ENCODE measurements around the gene FGF14. TPM values are rescaled to one million over a fixed set of nuclear protein-coding genes. Genes with fewer than 3 reads are reported as not detected.

FGF14 gene
- total RNA-seq, 1 experiment from 2014 or later, result not detected

- no peak for DNase-seq (ENCODE audit: low spot score)
These were observed 609.7 kb downstream of the FGF14 start for GRCh38 chr13:101792189-101792588.

DNA sequence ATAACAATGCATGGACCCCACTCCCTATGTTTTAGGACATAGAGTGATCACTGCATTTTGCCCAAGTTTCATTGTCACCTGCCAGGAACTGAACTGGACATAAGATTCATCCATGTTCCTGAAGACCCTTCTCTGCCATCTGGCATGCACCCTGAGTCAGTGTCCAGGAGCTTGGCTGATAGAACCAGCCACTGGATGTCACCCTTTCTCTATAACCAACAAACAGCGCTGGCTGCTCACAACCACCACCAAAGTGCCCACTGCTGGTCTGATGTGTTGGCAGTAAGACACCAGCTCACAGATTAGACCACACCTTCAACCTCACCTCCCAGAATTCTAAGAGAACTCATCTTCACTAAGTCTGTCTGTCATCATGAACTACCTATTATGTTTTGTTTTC lies 616.0 kb downstream of the FGF14 start:
- peak; percentile 66 for DNase-seq (ENCODE audit: low spot score)

GRCh38 chr13:101784313-101784712 lies 617.5 kb downstream of the FGF14 start:
- DNase-seq (ENCODE audit: low spot score), result no peak

DNA sequence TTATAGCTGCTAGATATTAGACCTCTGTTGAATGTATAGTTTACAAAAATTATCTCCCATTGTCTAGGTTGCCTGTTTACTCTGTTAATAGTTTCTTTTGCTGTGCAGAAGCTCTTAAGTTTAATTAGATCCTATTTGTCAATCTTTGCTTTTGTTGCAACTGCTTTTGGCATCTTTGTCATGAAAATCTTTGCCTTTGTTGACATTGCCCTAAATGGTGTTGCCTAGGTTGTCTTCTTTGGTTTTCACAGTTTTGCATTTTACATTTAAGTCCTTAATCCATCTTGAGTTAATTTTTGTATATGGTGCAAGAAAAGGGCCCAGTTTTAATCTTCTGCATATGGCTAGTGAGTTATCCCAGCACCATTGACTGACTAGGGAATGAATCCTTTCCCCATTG lies 618.3 kb downstream of the FGF14 start:
- DNase-seq (ENCODE audit: low spot score), result no peak

DNA sequence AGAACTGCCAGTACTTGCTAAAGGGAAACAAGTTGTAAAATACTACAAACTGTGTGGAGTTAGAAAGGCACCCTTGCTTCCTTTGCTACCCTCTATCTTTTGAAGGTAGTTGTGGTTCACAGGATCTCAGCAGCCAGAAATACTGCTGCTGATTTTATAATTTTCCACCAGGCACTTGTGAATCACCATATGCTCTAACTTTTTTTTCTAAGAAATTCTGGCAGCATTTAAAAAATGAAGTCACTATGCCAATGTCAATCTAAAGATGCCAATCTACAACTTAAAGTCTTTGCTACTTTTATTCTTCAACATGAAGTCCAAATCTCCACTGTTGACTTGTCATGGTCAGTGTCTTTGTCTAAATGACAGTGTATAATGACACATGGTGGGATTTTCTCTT lies 621.6 kb downstream of the FGF14 start:
- DNase-seq (ENCODE audit: low spot score), result no peak

DNA sequence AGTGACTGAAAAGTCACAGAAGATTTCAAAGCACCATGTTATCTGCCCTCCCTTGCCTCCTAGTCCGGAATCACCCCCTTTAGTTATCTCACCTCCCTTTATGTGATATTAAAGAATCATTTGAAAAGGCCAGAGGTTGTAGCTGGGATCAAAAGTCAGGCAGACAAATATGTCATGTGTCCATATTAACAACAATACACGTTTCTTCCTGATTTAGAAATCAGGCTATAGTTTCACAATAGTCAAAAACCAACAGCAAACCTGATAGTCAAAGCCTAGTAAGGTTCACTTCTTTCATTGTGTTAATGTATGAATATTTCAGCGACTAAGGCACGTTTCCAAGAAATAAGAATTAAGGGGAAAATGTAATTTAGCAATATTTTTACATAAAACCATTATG lies 622.7 kb downstream of the FGF14 start:
- no peak for DNase-seq (ENCODE audit: low spot score)

- no peak for DNase-seq (ENCODE audit: low spot score)
These were observed 626.6 kb downstream of the FGF14 start for GRCh38 chr13:101775267-101775666.

- DNase-seq (ENCODE audit: low spot score), result no peak
These were observed 627.5 kb downstream of the FGF14 start for GRCh38 chr13:101774393-101774792.

GRCh38 chr13:101773062-101773461 lies 628.8 kb downstream of the FGF14 start:
- DNase-seq (ENCODE audit: low spot score), result no peak

DNA sequence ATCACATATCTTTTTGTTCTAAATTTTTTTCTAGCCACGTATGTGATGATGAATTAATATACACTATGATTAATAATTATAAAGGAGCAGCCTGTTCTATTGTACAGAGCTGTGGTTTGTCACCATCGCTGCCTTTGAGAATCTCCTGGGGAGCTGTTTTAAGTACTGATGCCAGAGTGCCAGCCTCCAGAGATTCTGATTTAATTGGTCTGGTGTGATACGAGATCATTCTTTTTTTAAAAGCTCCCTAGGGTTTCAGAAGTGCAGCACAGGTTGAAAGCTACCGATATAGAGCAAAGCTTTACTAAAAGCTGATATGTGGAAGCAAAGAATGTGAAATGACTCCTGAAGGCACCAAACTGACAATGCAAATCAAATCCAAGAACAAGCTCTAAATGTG lies 634.7 kb downstream of the FGF14 start:
- no peak for DNase-seq (ENCODE audit: low spot score)

GRCh38 chr13:101763191-101763590 lies 638.7 kb downstream of the FGF14 start:
- DNase-seq (ENCODE audit: low spot score), result no peak

DNA sequence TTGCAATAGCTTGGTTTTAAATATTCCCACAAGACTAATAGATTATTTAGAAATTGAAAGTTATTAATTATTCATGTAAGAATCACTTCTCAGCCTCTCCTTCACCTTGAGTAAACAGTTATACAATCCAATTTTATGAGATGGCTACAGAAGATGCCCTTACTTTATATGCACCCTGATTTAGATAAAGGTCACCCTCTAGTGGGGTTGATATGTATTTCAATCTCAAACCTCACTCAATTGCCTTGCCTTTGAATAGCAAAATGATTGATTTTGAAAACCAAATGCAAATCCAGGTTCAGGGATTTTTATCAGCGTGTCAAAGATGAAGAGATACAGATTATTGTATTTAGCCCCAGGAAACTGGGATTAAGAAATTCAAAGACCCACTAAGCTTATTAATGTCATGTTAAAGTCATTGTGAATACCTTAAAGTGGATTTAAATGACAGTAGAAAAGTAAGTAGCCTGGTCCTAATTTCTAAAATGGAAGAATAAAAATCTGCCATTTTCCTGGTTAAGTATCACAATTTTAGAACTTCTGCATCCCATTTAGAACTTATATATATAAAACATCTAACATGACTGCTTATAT lies 644.3 kb downstream of the FGF14 start:
- DNase-seq (ENCODE audit: low spot score), result peak; percentile 69

DNA sequence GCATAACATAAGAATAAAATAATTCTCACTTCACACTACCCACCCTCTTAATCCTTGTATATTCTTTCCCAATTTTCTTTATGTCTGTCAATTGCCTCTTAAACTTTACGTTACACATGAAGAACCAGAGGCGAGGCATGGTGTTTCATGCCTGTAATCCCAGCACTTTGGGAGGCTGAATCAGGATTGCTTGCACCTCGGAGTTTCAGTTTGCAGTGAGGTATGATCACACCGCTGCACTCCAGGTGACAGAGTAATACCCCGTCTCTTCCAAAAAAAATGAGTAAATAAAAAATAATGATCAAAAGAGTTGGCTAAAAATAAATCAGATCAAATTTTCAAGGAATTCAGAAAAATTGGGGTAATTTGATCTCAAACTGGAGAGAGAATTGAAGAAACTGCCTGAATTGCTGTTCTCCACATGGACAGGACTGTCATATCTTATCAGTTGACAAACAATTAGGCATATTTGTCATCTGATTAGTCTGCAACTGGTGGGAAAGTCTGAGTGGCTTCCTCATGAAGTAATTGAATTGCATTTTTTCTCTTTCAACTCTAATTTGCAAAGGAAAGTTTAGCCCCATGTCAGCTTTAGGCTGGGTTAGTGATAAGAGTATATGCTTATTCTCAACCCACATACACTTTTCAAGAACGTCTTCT lies 646.5 kb downstream of the FGF14 start:
- DNase-seq (ENCODE audit: low spot score), result no peak

GRCh38 chr13:101752432-101752831 lies 649.4 kb downstream of the FGF14 start:
- no peak for DNase-seq (ENCODE audit: low spot score)

DNA sequence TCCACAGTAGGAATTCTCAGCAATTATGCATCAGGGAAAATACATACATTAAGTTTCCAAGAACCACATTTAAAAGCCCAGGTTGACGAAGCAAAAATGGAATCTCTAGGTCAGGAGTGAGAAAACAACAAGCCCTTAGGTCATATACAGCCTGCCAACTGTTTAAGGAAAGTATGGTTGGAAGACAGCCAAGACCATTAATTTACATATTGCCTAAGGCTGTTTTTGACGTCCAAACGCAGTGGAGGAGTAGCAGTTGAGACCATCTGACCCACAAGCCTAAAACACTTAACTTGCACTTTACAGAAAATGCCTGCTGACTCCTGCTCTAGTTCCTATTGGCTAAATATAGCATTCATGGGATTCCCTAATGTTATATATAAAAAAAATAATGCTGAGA lies 650.4 kb downstream of the FGF14 start:
- DNase-seq (ENCODE audit: low spot score), result peak; percentile 36

GRCh38 chr13:101749584-101749983 lies 652.3 kb downstream of the FGF14 start:
- DNase-seq (ENCODE audit: low spot score), result no peak

DNA sequence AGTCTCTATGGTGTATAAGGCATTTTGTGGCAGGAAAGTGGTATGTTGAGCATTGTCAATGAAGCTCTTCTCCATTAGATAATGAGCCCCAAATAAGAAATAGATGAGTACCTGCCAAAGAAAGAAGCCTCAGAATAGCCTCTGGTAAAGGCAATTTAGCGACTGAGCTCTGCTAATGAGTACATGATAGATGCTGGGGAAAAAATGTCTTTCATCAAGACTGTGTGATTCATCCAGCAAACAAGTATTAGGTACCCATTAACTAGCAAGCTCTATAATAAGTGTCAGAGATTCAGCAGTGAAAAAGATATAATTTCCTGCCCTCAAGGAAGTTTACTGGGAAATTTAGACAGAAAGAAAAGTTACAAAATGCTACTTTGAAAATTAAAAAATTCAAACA lies 654.8 kb downstream of the FGF14 start:
- DNase-seq (ENCODE audit: low spot score), result peak; percentile 16

DNA sequence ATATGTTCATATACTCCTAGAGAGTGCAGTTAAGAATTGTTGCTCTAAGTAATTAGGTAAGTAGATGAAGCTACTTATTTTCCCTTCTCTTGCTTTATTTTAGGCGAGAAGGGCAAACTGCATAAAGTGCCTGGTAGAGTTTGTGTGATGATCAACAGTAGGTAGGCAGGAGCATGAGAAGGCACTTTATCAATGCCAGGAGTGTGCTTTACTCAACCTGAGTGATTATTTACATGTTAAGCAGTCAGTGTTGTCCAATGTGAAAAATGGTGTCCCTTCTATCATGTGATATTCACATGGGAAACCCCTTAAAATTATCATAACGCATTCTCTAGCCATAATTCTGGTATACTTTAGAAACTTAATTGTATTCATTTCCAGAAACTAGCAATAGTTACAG lies 655.3 kb downstream of the FGF14 start:
- DNase-seq (ENCODE audit: low spot score), result no peak

DNA sequence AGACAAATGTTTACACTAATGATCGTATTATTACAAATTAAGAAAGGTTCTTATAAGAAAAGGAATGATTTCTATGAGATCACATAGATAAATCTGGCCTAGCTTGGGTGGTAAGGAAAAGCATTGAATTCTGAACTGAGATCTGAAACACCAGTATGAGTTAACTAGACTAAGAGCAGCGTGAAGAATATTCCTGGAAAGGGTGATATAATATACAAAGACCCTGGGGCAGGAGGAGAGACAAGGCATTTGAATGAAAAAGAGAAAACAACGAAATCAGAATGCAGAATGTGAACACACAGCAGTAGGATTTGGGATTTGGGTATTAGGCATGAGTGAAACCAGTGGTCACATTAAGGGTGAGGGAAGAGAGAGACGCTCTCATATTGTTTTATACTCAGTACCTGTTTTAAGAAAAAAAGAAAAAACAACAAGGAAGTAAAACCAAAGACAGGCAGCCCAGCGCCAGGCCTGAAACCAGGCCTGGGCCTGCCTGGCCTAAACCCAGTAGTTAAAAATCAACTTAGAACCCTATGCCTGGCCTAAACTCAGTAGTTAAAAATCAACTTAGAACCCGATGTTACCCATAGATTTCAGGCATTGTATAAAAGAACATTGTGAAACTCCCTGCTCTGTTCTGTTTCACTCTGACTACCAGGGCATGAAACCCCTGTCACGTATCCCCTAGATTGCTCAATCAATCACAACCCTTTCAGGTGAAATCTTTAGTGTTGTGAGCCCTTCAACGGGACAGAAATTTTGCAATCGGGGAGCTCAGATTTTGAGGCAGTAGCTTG lies 662.3 kb downstream of the FGF14 start:
- DNase-seq (ENCODE audit: low spot score), result no peak

DNA sequence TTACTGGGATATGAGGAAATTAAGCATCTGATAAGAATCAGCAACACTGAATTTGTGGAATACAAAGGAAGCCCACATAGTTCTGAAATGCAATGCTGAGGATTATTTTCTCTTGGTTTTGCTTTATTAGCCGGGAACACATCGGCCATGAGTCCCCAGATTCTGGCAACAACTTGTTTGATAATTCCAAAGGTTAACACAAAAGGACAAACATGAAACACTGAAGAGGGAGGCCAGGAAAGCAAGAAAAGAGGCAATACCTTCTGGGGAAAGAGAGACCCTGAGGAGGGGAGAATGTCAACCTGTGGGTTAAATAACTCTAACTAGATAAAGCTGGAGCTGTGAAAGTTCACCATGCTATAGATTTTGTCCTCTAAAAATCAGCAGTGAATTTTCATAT lies 663.5 kb downstream of the FGF14 start:
- no peak for DNase-seq (ENCODE audit: low spot score)

DNA sequence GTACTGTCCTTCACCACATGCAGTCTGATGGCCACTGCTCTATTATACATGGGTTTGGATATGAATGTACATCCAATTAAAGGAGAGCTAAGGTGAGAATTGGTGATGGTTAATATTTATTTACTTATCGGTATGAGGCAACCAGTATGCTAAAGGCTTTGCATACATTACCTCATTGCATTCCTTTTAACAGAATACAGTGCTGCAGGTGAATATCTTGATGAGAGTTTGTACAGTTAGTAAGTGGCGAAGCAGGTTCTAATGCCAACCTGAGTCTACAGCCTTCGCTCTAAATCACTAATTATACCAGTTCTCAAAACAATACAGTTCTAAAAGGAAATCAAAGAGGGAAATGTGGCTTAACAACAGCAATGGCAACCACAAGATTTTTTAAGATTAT lies 665.3 kb downstream of the FGF14 start:
- no peak for DNase-seq (ENCODE audit: low spot score)

DNA sequence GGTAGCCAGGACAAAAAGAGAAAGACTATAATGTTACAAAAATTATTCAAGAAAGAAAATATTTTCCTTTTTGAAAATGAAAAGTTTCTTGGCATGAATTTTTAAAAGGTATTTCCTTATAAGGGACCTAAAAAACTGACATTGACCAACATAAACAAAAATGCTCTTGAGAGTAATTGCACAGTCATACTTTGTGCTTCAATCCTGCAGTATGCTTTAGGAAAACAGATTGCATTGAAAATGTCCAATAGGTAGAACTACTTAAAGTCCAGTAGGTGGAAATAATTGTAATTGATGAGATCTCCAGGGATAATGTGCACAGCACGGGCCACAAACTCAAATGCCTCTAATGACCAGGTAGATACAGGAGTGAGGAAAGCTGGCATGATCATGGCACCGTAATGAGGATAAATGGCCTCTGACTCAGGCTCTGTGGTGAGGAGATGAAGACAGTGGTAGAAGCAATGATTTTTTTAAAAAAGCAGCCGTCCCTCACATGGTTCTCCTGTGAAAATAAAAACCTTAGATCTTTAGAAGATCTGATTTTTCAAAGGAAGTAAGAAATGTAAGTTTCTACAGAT lies 671.3 kb downstream of the FGF14 start:
- DNase-seq (ENCODE audit: low spot score), result no peak

DNA sequence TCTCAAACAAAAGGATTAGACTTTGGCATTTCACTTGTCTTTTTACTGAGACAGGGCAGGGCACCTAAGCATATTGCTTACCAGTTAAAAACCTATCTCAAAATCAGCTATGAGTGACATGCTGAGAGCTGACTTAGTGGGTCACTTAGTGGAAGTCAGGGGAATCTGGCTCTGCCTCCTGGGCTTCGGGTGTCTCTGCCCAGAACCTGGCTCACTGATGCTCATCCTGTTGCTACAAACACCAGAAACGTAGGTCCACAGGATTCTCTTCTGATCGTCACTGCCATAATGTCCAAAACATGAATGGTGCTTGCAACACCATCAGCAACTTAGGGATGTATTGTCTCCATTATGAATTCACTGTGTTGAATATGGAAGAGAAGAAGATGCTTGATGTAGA lies 673.2 kb downstream of the FGF14 start:
- no peak for DNase-seq (ENCODE audit: low spot score)
